ENCODE measurements around the gene RO60. TPM values are rescaled to one million over a fixed set of nuclear protein-coding genes. Genes with fewer than 3 reads are reported as not detected.
"Not testable (repeated sequence)": the region's sequence is repeated elsewhere in the genome, so short reads cannot be mapped to it uniquely, and the experiment has no call there.

The RO60 gene
- total RNA-seq, 1 experiment from 2014 or later, result 136 TPM

- Histone ChIP-seq H3K36me3 (replicated peaks; ENCODE audit: control insufficient read depth, insufficient read depth, low read length) (peaks cover 3% of the 10 kb centered on the region), H3K27me3 (ENCODE audit: control insufficient read depth, insufficient read depth, low read length) (no peaks in the 10 kb centered on the region), H3K4me3 (ENCODE audit: insufficient read depth, low read depth, low read length) (no peak overlapping the region)
- DNase-seq, result no peak
Measured at GRCh38 chr1:193042766-193043691, 16.4 kb upstream of the RO60 start.

GRCh38 chr1:193048913-193049312, 10.5 kb upstream of the RO60 start:
- H3K4me3 ChIP-seq (ENCODE audit: insufficient read depth, low read depth, low read length); H3K27me3 ChIP-seq (ENCODE audit: control insufficient read depth, insufficient read depth, low read length); H3K36me3 ChIP-seq (replicated peaks; ENCODE audit: control insufficient read depth, insufficient read depth, low read length); DNase-seq: not testable (repeated sequence)

DNA sequence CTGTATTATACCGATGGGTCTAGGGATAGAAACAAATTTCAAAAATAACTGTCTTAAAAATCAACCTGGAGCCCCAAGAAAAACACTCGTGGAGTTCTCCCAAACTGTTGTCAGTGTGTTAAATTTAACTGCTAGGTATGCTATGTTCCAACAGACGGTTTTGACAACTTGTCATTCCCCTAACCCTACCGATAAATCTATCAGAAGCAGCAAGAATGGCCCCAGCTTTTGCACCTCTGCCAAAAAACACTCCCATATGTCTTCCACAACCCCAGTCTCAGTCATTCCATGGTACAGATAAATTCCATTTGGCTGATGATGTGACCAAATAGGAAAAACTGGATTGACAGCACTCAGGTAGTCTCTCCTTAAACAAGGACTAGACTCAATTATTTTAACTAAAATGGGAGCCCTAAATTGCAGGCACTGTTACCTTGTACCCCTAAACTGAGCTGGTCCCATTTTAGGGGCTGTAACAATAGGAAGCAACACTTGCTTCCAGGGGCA, 5.2 kb upstream of the RO60 start:
- DNase-seq, result no peak
- Histone ChIP-seq H3K27me3 (ENCODE audit: control insufficient read depth, insufficient read depth, low read length) (no peaks in the 10 kb centered on the region), H3K36me3 (replicated peaks; ENCODE audit: control insufficient read depth, insufficient read depth, low read length) (0 out of 2 replicates have a peak, but pooled peaks cover 1% of the 10 kb centered on the region), H3K4me3 (ENCODE audit: insufficient read depth, low read depth, low read length) (no peak overlapping the region)

DNA sequence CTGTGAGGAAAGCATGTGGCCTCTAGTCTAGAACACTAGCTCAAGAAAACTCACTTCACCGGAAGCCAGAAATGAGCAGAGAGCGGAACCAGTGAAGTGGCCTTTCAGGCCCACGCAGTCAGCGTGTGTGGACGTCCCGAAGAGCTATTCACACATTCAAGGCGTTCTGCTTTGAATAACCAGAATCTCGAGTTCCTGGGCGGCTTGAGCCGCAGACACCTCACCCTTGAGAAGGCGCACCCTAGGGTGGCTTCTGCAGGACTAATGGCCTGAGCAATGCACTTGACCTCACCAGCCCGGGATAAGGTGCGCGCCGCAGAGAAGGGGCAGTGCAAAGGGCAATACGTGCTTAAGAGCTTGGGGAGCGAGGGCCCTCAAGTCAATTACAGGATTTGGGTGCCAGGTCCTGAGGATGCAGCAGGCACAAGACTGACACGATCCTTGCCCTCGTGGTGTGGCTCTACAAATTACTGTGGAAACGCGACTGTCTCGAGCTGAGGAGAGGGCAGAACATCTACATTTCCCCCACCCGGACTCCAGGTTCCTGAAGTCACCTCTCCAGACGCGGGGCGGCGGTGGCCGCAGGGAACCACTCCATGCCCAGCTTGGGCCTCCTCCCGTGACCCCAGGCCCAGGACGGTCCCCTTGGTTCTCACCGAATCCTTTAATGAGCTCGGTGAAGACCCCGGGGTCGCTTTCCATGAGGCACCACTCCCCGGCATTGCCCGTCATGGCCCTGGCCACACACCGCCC, 707 bp upstream of the RO60 start:
- Histone ChIP-seq H3K27me3 (ENCODE audit: control insufficient read depth, insufficient read depth, low read length) (no peaks in the 10 kb centered on the region), H3K36me3 (replicated peaks; ENCODE audit: control insufficient read depth, insufficient read depth, low read length) (no peaks in the 10 kb centered on the region), H3K4me3 (ENCODE audit: insufficient read depth, low read depth, low read length) (peak overlapping the region; percentile 100)
- no peak for DNase-seq

DNA sequence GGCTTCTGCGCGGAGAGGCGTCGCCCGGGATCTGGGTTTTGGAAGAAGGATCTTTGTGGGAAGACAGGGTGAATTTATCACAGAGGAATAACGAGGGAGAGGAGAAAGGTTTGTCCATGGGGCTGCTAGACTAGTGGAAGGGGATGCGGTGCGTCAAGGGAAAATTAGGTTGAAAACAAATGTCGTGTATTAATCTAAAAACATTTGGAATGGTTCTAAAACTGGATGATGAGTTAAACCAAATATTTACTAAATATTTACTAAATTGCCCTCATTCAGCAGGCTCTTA, 647 bp downstream of the RO60 start:
- Histone ChIP-seq H3K36me3 (replicated peaks; ENCODE audit: control insufficient read depth, insufficient read depth, low read length) (no peaks in the 10 kb centered on the region), H3K27me3 (ENCODE audit: control insufficient read depth, insufficient read depth, low read length) (no peaks in the 10 kb centered on the region), H3K4me3 (ENCODE audit: insufficient read depth, low read depth, low read length) (peak overlapping the region; percentile 100)
- no peak for DNase-seq

GRCh38 chr1:193060406-193060805, 994 bp downstream of the RO60 start:
- DNase-seq, result no peak
- H3K36me3 ChIP-seq (replicated peaks; ENCODE audit: control insufficient read depth, insufficient read depth, low read length), result no peaks in the 10 kb centered on the region

DNA sequence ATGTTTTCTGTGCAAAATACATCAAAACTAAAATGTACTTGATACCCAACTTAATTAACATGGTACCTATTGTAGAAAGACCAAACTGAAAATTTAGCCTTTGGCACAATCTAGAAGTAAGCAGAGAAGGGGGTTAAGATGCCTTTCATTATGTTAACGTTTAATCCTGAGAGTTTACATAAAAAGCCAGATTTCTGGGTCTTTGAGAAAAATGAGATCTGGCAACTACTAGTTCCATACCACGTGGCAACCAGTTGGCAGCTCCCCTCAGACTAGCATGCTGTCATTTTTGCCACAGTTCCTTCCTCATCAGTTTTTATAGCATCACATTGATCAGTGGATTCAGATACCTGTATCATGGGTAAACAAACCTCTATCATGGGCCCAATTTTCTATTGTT, 1.5 kb downstream of the RO60 start:
- no peak for DNase-seq
- Histone ChIP-seq H3K36me3 (replicated peaks; ENCODE audit: control insufficient read depth, insufficient read depth, low read length) (no peaks in the 10 kb centered on the region), H3K27me3 (ENCODE audit: control insufficient read depth, insufficient read depth, low read length) (no peaks in the 10 kb centered on the region), H3K4me3 (ENCODE audit: insufficient read depth, low read depth, low read length) (peak overlapping the region; percentile 100; the same call in 1 of the 2 replicates)

More at GRCh38 chr1:193060406-193060805, 994 bp downstream of the RO60 start:
- Histone ChIP-seq H3K27me3 (ENCODE audit: control insufficient read depth, insufficient read depth, low read length) (no peaks in the 10 kb centered on the region), H3K4me3 (ENCODE audit: insufficient read depth, low read depth, low read length) (peak overlapping the region; percentile 100)

GRCh38 chr1:193062698-193063463, 3.5 kb downstream of the RO60 start:
- Histone ChIP-seq H3K36me3 (replicated peaks; ENCODE audit: control insufficient read depth, insufficient read depth, low read length) (no peaks in the 10 kb centered on the region), H3K4me3 (ENCODE audit: insufficient read depth, low read depth, low read length) (no peak overlapping the region), H3K27me3 (ENCODE audit: control insufficient read depth, insufficient read depth, low read length) (no peaks in the 10 kb centered on the region)
- DNase-seq, result no peak

GRCh38 chr1:193065954-193066353, 6.5 kb downstream of the RO60 start:
- DNase-seq, result no peak
- Histone ChIP-seq H3K4me3 (ENCODE audit: insufficient read depth, low read depth, low read length) (no peak overlapping the region), H3K36me3 (replicated peaks; ENCODE audit: control insufficient read depth, insufficient read depth, low read length) (0 out of 2 replicates have a peak, but pooled peaks cover 1% of the 10 kb centered on the region), H3K27me3 (ENCODE audit: control insufficient read depth, insufficient read depth, low read length) (no peaks in the 10 kb centered on the region)

GRCh38 chr1:193066606-193067005, 7.2 kb downstream of the RO60 start:
- Histone ChIP-seq H3K4me3 (ENCODE audit: insufficient read depth, low read depth, low read length) (no peak overlapping the region), H3K27me3 (ENCODE audit: control insufficient read depth, insufficient read depth, low read length) (no peaks in the 10 kb centered on the region), H3K36me3 (replicated peaks; ENCODE audit: control insufficient read depth, insufficient read depth, low read length) (0 out of 2 replicates have a peak, but pooled peaks cover 1% of the 10 kb centered on the region)
- no peak for DNase-seq

DNA sequence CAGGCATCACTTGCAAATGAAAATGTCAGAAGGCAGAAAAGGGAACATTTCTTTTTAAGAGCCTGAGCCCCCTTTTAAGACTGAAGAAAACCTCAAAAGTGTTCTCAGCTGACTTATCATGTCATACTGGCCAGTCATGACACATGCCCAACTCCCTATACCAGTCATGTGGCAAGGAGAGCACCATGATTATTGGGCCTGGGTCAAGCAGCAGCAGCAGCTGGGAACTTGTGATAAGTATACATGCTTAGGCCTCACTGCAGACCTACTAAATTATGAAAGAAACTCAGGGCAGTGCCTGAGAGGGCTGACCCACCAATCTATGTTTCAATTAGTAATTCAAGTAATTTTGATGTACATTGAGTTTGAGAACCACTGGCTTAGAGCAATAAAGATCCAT, 8.6 kb downstream of the RO60 start:
- 0 out of 2 replicates have a peak, but pooled peaks cover 1% of the 10 kb centered on the region for H3K36me3 ChIP-seq (replicated peaks; ENCODE audit: control insufficient read depth, insufficient read depth, low read length)
- H3K27me3 ChIP-seq (ENCODE audit: control insufficient read depth, insufficient read depth, low read length), result no peaks in the 10 kb centered on the region
- H3K4me3 ChIP-seq (ENCODE audit: insufficient read depth, low read depth, low read length), result no peak overlapping the region
- DNase-seq, result no peak

DNA sequence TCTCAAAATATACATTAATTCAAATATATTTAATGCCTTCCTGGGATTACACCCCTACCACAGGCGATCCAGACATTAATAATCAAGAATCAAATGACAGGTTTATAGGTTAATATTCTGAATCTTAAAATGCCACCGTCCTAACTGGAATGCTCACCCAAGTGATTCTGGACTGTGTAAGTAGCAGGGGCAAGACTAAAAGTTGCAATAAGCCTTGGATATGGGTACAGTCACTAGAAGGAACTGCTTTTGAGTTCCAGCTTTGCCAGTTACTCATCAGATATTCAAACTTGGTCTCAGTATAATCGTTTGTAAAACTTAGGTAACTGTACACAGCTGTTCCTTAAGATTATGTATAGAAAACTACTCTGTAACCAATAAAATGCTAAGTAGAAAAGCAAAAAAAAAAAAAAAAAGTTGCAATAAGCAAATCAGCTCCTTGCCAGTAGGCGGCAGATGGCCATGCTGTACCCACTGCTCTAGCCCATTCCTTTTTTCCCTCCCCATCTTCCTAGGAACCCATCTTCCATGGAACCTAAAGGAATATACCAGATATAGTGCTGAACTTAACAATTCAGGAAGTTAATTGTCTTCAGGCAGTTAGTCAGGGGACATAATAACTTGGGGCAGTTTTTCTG, 10.5 kb downstream of the RO60 start:
- Histone ChIP-seq H3K36me3 (replicated peaks; ENCODE audit: control insufficient read depth, insufficient read depth, low read length) (0 out of 2 replicates have a peak, but pooled peaks cover 1% of the 10 kb centered on the region), H3K27me3 (ENCODE audit: control insufficient read depth, insufficient read depth, low read length) (no peaks in the 10 kb centered on the region), H3K4me3 (ENCODE audit: insufficient read depth, low read depth, low read length) (no peak overlapping the region)
- peak; percentile 52 for DNase-seq

GRCh38 chr1:193070386-193070753, 11.0 kb downstream of the RO60 start:
- H3K36me3 ChIP-seq (replicated peaks; ENCODE audit: control insufficient read depth, insufficient read depth, low read length), result 0 out of 2 replicates have a peak, but pooled peaks cover 1% of the 10 kb centered on the region
- no peaks in the 10 kb centered on the region for H3K27me3 ChIP-seq (ENCODE audit: control insufficient read depth, insufficient read depth, low read length)
- no peak for DNase-seq
- H3K4me3 ChIP-seq (ENCODE audit: insufficient read depth, low read depth, low read length), result no peak overlapping the region

- 0 out of 2 replicates have a peak, but pooled peaks cover 1% of the 10 kb centered on the region for H3K36me3 ChIP-seq (replicated peaks; ENCODE audit: control insufficient read depth, insufficient read depth, low read length)
- no peaks in the 10 kb centered on the region for H3K27me3 ChIP-seq (ENCODE audit: control insufficient read depth, insufficient read depth, low read length)
- DNase-seq, result no peak
- no peak overlapping the region for H3K4me3 ChIP-seq (ENCODE audit: insufficient read depth, low read depth, low read length)
Measured at GRCh38 chr1:193070942-193071341, 11.5 kb downstream of the RO60 start.
